Fibroblast of skin of scalp (primary cell): ENCODE data around the gene RAB31.

Source experiments
- DNase-seq: peaks from one replicate; pipeline ENCODE4 v3.0.0-alpha.2; 2013

Gene RAB31

GRCh38 chr18:9822587-9823185, 114.6 kb downstream of the RAB31 start:
- DNase-seq = no peak

- no peak for DNase-seq
Observed at GRCh38 chr18:9823805-9824473, 115.8 kb downstream of the RAB31 start.

- DNase-seq = peak; percentile 67
Observed at GRCh38 chr18:9824474-9824832, 116.4 kb downstream of the RAB31 start.

- no peak for DNase-seq
Observed at GRCh38 chr18:9824952-9825371, 116.9 kb downstream of the RAB31 start.

- peak; percentile 91 for DNase-seq
Observed at GRCh38 chr18:9825571-9826073, 117.5 kb downstream of the RAB31 start.

- DNase-seq = no peak
Observed at GRCh38 chr18:9826685-9827084, 118.6 kb downstream of the RAB31 start.

- no peak for DNase-seq
Observed at GRCh38 chr18:9827211-9827792, 119.2 kb downstream of the RAB31 start.

- DNase-seq = peak; percentile 99
Observed at GRCh38 chr18:9827793-9828505, 119.8 kb downstream of the RAB31 start.

GRCh38 chr18:9828506-9829396, 120.7 kb downstream of the RAB31 start:
- no peak for DNase-seq

GRCh38 chr18:9829397-9829712, 121.3 kb downstream of the RAB31 start:
- DNase-seq = no peak

GRCh38 chr18:9831036-9831722, 123.1 kb downstream of the RAB31 start:
- DNase-seq = no peak

- DNase-seq = no peak
Observed at GRCh38 chr18:9831723-9832199, 123.7 kb downstream of the RAB31 start.

- no peak for DNase-seq
Observed at GRCh38 chr18:9832871-9833270, 124.8 kb downstream of the RAB31 start.

- no peak for DNase-seq
Observed at GRCh38 chr18:9834551-9834950, 126.5 kb downstream of the RAB31 start.

- DNase-seq = no peak
Observed at GRCh38 chr18:9835113-9835755, 127.1 kb downstream of the RAB31 start.

- DNase-seq = no peak
Observed at GRCh38 chr18:9835825-9836224, 127.7 kb downstream of the RAB31 start.

GRCh38 chr18:9838144-9838877, 130.2 kb downstream of the RAB31 start:
- peak; percentile 79 for DNase-seq

GRCh38 chr18:9839211-9839610, 131.1 kb downstream of the RAB31 start:
- no peak for DNase-seq

- peak; percentile 63 for DNase-seq
Observed at GRCh38 chr18:9839853-9840252, 131.8 kb downstream of the RAB31 start.

- DNase-seq = no peak
Observed at GRCh38 chr18:9841752-9842151, 133.7 kb downstream of the RAB31 start.
